GM19438 (cell line): ENCODE data around the gene HOOK2.

Source experiments
- ATAC-seq: cut with Tn5 transposase; IDR thresholded peaks from one replicate; pipeline ENCODE4 v1.9.1; 2021; ENCODE audit warnings: low read depth; ENCODE audit not compliant: unreplicated experiment

Gene HOOK2

DNA sequence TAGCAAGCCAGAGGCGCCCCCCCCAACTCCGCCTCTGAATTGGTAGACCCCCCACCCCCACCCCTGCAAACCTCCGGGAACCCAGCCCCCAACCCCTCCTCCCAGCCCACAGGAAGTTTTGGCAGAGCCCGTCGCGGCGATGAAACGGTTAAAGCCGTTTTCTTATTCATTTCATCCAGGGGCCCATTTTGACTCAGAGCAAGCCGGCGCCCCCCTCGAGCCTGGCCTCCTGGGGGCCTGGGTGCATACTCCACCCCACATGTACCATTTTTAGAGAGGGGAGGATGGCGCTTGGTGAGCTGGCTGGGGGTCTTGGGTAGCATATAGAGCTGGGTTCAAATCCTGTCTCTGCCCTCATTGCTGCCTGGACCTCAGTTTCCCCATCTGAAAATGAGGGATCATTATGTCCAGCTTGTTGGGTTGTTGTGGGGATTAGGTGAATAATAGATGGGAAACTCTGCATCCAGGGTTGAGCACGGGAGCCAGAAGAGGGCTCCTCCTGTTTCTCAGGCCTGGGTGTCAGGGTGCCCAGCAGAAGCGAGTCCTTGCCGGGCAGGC is 8.0 kb upstream of the HOOK2 start:
- no peak for ATAC-seq

- peak; percentile 40 for ATAC-seq
These were observed 7.3 kb upstream of the HOOK2 start for GRCh38 chr19:12782424-12783290.

DNA sequence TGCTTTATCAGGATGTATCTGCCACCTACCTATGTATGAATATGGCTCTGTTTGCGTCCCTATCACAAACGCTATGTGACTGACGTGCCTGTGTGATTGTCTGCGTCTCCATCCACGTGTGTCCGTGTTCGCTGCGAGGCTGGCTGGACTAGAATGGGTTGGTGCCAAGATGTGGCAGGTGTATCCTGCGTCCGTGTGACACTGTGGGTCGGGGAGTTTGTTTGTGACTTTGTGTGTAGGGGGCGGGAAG is 6.7 kb upstream of the HOOK2 start:
- no peak for ATAC-seq

DNA sequence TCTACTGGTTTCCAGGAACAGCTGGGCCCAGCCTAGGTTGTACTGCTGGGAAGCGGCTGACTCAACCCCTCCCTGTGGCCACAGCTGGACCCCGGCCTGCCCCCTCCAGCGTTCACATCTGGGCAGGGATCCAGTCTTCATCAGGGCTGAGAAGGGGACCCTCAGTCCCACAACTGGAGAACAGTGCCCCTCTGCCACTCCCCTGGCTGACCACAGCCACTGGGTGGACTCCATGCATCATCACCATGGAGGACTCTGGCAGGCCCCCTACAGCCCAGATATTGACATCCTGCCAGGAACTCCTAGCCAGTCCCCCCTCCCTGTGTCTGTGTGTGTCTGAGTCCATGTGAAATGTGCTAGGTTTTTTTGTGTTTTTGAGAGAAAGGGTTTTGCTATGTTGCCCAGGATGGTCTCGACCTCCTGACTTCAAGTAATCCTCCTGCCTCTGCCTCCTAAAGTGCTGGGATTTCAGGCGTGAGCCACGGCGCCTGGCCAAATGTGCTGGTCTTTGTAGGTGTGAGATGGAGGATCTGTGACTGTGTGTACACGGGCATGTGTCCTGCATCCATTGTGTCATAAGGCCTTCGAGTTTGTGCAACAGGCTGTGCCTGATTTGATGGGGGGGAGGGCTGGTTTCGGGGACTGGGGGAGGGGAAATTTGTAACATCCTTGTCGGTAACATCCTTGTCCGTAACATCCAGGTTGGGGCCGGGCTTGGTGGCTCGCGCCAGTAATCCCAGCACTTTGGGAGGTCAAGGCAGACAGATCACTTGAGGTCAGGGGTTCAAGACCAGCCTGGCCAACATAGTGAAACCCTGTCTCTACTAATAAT is 4.0 kb upstream of the HOOK2 start:
- no peak for ATAC-seq

- ATAC-seq = no peak
These were observed 3.5 kb upstream of the HOOK2 start for GRCh38 chr19:12778905-12779161.

GRCh38 chr19:12778017-12778904 is 2.9 kb upstream of the HOOK2 start:
- ATAC-seq = no peak

DNA sequence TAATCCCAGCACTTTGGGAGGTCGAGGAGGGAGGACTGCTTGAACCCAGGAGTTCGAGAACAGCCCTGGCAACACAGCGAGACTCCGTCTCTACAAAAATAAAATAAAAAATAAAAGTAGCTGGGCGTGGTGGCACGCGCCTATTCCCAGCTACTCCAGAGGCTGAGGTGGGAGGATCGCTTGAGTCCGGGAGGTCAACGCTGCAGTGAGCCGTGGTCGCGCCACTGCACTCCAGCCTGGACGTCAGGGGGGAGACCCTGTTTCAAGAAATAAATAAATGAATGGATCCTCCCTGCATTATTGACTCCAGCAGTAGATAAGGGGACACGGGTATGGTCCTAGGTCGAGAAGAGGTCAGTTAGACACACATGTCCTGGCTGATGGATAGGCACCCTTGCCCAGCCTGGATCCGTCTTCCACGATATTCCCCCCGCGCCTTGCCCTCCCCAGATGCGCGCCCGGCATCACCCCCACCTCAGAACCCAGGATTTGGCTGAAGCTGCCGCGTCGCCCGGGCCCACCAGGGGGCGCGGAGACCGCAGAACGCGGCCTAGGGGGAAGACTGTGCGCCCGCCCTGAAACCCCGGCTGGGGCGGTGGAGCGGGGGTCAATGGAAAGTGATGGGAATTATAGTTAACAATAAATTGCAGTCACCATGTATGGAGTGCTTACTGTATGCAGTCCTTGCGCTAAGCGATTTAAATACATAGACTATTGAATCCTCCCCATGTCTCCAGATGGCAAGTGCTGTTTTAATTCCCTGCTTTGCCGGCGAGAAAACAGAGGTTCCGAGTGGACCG is 2.1 kb upstream of the HOOK2 start:
- ATAC-seq = no peak

DNA sequence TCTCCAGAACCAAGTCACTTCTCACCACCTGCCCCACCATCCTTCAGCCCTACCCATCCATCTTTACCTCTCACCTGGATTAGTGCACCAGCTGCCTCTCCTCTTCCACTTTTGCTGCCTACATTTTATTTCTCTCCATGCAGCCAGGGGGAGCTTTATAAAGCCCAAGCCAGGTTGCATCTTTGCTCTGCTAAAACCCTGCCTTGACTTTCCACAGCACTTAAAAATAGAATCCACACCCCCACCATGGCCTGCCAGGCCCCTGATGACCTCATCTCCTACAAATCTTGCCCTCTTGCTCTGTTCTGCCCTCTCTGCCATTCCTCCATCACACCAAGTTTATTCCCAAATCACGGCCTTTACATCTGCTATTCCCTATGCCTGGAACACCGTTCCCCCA is 1.8 kb downstream of the HOOK2 start:
- ATAC-seq = no peak

- ATAC-seq = no peak
These were observed 3.0 kb downstream of the HOOK2 start for GRCh38 chr19:12772323-12772722.

DNA sequence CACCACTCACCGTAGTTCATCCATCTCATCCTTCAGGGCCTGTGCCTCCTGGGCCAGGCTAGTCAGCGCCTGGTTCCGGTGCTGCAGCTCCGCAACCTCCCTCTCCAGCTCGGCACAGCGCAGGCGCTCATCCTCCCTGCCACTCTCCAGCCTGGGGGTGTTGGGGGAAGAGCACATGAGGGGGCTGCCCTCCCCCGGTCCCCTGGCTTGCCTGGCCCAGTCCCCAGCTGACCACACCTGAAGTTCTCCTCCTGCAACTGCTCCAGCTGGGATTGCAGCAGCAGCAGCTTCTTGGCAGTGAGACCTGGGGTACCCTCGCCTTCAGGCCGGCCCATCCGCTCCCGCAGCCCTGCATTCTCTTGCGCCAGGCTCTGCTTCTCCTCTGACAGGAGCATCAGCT is 4.4 kb downstream of the HOOK2 start:
- ATAC-seq = no peak

- no peak for ATAC-seq
These were observed 5.7 kb downstream of the HOOK2 start for GRCh38 chr19:12769689-12770088.

DNA sequence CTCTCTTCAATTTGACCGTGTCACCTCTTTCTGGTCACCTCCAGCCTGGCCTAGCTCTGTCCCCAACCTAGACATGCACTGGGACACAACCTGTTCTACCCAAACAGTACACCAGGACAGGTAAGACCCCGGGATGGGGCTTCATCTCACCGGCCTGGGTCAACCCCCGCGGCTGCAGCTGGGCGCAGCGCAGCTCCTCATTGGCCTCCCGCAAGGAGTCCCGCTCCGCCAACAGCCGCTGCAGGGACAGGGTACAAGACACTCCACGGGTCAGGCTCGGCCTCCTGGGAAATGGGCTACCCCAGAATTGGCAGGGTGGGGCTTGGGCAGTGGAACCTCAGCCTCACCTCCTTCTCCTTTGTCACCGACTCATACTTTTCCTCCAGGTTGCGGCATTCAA is 7.7 kb downstream of the HOOK2 start:
- ATAC-seq = no peak

DNA sequence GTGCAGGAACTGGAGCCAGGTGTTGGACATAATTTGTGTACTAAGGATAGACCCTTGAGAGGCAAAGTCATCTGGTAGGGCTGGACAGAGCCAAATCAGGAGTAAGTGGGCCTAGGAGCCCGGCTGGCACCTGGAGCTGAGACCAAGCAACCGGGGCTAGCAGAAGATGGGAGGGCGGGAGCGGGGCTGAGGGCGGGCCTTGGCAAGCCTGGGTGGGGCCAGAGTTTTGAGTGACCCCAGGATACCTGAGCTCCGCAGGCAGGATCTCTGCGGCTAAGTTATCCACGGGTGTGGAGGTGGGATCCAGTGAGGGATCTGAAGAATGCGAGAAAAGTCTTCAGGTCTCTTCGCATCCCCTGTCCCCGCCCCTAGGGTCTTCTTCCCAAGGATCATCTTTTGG is 8.2 kb downstream of the HOOK2 start:
- ATAC-seq = no peak

DNA sequence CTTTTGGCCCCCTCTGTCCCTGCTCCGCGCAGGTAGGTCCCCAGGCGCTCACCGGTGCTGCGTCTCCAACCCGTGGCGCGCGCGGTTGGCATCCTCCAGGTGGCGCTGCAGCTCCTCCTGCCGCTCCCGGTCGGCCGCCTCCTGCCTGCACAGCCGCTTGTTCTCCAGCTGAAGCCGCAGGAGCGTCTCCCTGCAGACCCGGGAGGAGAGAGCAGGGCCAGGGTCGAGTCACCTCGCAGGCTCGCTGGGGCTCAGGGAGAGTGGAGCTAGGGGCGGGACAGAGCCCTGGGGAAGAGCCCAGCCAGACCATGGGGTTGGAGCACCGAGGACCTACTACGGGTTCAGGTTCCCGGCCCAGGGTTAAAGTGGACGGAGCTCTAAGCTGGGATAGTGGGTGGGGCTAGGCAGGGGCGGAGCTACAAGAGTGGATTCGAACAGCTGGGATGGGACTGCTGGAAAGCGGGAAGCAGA is 9.3 kb downstream of the HOOK2 start:
- ATAC-seq = no peak

DNA sequence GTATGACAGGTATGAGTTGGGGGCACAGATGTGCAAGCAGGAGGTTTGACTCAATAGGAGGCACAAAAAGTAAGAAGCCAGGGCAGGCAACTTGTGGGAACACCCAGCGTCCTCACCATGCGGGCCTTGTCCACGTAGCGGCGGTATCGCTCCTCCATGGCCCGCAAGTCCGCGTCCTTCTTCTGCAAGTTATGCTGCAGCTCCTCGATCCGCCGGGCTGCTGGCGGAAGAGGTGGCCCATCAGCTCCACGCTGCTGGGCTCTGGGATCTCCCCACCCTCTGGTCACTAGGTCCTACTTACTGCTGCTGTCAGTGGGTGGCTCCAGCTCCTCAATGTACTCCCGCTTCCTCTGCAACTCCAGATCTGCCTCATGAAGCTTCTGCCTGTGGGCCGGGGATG is 10.7 kb downstream of the HOOK2 start:
- no peak for ATAC-seq

- ATAC-seq = no peak
These were observed 12.3 kb downstream of the HOOK2 start for GRCh38 chr19:12763100-12763499.

DNA sequence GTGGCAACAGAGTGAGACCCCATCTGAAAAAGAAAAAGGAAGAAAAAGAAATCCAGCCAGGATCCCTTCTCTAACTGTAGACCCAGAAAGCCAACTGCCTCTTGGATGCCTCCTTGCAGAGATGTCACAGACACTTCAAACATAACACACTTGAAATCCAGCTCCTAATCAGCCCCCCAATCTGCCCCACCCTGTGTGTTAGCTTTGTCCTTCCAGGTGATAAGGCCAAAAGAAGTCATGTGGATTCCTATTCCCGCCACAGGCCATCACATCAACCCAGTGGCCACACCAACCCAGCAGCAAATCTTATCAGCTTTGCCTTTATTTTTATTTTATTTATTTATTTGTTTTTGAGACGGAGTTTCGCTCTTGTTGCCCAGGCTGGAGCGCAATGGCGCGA is 15.7 kb downstream of the HOOK2 start:
- ATAC-seq = no peak

- ATAC-seq = no peak
These were observed 17.6 kb downstream of the HOOK2 start for GRCh38 chr19:12757544-12758274.

GRCh38 chr19:12756150-12756883 is 19.0 kb downstream of the HOOK2 start:
- no peak for ATAC-seq
